Astrocyte of the hippocampus (primary cell): ENCODE results near the gene CD93.

Experiments
- DNase-seq: peaks from one replicate; pipeline ENCODE4 v3.0.0; 2011; ENCODE audit warnings: low read depth, low spot score

The CD93 gene

GRCh38 chr20:23034721-23035671 is 51.1 kb downstream of the CD93 start, which contains the start of gene SSTR4:
Gene SSTR4, plus strand, starts transcription at chr20:23035312. Its CDS starts 172 bp downstream, at chr20:23035484.
- DNase-seq = no peak

- no peak for DNase-seq
Measured at GRCh38 chr20:23033918-23034317, 52.2 kb downstream of the CD93 start.

DNA sequence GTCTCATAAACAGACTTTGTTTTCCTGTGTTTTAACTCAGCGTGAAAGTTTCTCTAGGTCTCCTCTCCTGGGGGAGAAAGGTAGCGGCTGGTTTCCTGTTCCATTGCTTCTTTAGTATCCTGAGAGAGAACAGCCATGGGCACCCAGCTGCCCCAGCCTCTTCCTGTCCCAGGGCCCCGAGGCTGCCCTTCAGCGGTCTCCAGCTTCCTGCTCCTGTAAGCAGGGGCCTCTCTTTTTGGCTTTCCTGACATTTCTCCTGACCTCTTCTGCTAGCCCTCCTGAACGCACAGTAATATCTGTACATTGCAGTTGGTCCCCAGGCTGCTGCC is 53.4 kb downstream of the CD93 start:
- DNase-seq = no peak

GRCh38 chr20:23032056-23032749 is 53.9 kb downstream of the CD93 start:
- no peak for DNase-seq

DNA sequence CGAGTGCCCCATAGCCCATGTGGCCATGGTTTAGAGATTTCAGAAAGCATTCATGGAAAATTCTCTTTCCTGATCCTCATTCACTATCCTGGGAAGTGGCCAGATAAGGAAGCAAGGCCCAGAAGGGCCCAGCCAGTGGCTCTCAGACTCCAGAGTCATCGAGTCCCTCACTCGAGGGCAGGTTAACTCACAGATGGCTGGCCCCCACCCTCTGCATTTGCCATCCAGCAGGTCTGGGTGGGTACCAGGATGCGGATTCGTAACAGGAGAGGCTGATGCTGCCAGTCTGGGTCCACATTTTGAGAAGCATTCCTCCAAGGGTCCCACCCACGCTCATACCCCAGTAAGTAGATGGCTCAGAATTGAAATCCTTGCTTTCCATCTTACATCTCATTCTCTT is 54.8 kb downstream of the CD93 start:
- no peak for DNase-seq
